NAMALWA (cell line): ENCODE measurements around the gene PRRC2B.

ENCODE experiments used
- DNase-seq: peaks from one replicate; pipeline ENCODE4 v3.0.0-alpha.2; 2015; ENCODE audit warnings: low spot score

Gene PRRC2B

DNA sequence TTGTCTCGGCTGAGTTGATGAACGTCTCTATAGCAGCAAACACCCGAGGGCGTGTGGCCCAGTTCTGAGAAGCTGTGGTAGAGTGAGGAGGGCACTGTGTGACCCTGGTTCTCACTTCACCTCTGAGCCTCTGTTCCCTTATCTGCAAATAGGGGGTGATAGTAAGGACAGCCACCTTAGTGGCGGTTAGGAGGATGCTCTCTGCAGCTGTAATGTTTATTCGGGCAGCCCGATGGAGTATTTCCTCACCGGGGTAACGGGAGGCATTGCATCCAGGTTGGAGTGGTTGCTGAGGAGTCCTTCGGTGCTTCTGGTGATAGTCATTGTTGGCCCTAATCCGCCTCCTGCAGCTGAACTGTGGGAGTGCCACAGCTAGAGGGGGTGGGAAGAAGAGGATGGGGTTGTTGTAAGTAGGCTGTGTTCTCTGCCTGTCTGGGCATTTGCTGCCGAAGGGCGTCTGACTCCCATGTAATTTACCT lies 13.9 kb downstream of the PRRC2B start:
- no peak for DNase-seq

DNA sequence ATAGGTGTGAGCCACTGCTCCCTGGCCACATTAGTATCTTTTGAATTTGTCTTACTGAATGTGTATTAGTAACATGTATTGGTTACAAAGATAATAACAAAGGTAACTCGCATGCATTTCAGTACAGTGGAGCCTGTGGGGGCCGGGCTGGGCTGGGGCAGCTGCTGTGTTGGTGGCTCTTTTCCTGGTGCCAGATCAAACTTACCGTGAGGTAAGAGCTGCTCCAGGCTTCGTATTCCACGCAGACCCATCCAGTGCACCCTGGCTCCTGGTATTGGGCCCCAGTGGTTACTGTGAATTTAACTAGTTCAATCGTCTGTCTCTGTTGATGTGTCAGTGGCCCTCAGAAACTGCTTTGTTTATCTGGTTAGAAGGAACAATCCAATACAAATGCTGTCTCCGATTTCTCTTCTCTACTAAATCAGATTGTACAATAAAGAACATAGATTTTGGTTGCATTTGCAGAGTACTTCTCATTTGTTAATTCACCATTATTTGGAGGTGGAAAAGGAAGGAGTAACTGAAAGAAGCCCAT lies 15.6 kb downstream of the PRRC2B start:
- DNase-seq: no peak

DNA sequence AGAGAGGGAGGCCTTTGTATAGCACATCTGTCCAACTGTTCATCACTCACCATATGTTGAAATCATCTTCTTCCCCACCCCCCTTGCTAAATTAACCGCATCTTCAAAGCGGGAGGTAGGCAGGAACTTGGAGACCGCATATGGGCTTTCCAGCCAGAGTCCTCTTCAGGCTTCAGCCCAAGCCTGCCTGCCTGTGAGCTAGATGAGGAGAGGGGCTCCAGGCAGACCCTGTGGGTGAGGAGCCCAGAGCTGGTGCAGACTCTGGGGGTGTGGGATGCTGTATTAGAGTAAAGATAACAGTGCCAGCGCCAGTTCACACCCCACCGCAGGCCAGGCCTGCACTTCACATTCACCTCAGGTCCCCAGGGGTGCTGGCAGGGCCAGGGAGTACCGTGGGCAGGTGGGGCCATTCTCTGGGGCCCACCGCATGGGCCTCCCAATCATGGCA lies 16.2 kb downstream of the PRRC2B start:
- no peak for DNase-seq

DNA sequence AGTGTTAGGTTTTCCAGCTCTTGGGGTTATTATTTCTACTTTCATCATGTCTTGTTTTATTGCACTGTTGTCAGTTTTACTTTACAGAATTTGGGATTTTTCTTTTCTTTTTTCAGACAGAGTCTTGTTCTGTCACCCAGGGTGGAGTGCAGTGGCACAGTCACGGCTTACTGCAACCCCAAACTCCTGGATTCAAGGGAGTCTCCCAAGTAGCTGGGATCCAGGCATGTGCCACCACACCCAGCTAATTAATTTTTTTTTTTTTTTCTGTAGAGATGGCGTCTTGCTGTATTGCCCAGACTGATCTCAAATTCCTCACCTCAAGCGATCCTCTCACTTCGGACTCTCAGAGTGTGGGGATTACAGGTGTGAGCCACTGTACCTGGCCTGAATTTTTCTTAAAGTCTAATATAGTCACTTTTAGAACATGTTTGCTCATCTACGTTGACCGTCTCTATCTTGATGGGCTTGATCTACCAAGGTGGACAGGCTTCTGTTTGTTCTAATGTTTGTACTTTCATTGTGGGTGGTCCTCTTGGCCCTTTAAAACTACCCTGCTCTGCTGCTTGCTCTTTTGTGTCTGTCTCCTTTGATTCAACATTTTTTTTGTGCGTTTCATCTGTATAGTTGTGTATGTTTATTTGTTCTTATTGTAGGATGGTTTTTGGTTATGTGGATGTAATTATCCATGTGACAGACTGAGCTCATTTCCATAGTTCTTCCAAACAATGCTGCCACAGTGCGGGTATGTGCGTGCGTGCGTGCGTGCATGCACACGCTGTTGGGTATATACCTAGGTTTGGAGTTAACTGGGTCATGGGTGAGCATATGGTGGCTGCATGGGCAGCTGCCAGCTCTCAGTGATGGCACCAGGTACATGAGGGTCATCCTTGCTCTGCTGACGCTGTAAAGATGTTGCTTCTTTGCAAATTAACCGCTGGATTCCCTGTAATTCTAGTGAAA lies 18.1 kb downstream of the PRRC2B start:
- DNase-seq: no peak

DNA sequence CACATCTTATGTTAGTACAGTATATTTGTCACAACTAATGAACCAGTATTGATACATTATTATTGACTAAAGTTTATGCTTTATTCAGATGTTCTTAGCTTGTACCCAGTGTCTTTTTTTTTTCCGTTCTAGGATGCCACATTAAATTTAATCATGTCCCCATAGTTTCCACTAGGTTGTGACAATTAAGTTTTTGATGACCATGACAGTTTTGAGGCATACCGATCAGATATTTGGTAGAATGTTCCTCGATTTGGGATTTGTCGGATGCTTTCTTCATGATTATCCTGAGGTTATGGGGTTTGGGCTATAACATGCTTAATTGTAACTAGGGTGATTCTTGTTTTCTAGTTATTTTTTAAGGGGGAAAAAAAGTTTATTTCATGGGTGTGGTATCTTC lies 22.6 kb downstream of the PRRC2B start:
- DNase-seq: no peak

DNA sequence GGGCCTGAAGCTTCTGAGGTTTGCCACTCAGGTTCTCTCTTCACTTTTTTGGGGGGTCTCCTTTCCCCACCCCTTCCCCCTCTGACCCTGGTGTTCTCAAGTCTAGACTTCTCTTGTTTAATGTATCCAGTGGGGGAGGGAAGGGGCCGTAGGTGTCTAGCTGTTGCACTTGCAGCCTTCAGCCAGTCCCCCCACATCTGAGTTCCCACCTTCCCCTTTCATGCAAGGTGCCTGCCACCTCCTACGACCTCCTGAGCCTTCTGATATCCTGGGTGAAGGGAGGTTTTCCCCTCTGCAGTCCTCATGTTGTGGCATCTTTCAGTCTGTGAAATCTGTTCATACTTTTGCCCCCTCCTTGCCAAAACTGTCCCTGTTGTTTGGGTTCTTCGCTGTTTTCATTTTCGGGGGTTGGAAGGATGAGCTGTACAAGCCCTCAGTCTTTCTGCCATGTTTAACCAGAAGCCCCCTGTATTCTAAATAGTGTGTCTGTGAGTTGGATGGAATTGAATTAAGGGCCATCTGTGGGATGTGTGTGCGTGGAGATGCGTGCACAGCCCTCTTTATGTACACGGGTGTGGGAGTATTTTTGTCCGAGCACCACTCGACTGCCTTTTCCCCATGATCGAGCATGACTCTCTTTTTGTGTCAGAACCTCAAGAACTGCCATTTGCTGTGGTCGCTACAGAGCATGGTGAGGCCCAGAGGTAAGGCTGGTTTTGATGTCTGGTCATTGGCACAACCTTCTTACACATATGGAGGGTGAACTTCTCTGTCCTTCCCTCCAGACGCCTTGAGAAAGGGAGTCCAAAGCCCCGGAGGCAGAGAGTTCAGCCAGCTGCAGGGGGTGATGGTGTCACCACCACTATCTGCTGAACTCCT lies 23.6 kb downstream of the PRRC2B start:
- no peak for DNase-seq

DNA sequence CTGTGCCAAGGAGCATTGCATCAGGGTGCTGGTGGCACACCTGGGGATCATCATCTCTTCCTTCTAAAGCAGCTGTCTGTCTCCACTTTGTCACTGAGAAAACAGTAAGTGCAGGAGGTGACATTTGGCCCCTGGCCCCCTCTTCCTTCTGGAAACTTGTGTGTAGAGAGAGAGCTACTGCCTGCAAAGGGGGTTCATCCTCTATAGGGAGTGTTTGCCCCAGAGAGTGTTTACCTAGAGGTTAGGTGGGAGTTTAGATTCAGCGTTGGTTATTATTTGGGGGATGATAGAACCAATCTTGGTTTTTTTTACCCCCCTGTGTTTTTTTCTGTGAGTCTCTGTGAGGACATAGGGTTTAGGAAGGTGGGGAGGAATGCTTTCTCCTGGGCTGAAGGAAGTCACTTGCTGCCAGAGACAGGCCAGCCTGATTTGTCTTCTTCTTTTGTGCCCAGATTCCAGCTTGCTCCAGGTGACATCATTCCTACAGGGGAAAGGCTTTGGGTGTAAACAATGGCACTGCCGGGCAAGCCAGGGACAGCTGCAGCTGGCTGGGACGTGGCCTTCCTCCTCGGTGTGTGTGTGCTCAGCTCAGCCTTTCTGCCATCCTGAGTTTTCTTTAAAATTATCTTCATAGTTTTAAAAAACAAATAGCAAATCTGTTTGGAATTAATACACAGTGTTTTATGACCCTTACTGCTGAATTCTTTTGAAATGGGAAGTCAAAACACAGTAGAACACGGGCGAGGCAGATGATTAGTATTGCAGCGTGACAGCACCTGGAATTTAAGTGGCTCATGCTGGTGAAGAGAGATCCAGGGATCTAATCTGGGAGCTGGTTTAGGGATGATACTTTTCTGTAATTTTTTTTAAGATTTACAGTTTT lies 24.5 kb downstream of the PRRC2B start:
- DNase-seq: peak; percentile 39

DNA sequence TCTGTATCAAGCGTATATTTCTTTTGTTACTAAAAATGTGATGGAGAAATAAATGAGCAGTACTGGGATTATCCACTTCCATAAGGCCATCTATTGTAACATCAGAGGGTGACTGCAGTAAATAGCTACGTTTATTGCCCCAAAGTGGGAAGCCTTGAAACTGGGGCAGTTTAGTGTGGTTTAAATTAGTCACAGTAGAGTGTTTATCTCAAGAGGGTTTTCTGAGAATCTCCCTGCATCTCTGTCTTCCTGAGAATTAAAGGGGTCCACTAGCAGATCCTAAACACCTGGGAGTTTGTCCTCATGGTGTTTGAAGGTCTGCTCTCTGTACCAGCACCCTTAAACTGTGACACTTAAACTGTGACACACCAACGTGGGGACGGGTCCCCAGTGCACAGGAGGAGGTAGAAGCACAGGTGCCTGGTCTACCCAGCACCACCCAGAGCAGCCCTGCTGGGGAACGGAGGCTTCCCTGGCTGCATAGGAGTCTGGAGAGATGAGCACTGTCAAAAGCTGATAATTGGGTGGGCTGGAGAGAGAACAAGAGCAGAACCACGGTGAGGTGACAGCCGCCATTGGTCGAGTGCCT lies 25.2 kb downstream of the PRRC2B start:
- DNase-seq: no peak

DNA sequence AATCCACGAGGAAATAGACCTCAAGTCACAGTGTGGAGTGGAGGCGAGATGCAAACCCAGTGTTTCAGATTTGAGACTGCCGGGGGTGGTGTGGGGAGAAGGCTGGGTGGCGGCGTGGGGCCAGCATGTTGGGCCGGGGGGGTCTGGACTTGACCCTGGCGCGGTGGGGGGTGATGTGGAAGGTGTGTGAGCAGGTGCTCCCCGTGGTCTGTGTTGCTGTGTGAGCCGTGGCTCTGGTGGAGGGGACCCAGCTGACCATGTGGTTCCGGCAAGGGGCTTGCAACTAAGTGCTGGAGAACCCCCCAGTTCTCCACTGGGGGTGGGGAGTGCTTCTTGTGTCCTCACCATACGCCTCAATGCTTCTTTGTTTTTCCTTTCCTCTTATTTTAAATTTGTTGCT lies 25.8 kb downstream of the PRRC2B start:
- no peak for DNase-seq

DNA sequence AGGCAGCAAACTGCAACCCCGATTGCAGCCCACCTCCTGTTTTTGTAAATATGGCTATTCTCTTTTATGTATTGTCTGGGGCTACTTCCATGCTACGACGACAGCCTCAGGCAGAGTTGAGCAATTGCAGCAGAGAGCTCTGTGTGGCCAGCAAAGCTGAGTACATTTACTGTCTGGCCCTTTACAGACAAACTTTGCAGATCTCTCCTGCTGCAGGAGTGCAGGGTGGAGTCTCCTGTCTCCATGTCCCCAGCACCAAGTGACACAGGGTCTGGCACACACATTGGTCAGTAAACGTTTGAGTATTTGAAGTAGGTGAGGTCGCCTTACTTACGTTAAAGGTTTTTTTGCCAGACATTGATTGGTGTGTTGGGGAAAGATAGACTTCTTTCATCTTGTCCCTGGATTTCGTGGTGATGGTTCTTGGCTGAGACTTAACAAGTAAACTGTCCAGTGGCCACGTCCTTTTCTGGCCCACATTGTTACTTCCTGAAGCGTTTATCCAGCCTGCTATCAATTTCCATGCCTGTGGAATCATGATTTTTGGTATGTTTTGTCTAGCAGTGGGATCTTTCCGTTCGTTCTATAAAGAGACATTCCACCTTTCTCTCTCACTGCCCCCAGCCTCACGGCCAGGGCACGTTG lies 27.2 kb downstream of the PRRC2B start:
- DNase-seq: no peak

DNA sequence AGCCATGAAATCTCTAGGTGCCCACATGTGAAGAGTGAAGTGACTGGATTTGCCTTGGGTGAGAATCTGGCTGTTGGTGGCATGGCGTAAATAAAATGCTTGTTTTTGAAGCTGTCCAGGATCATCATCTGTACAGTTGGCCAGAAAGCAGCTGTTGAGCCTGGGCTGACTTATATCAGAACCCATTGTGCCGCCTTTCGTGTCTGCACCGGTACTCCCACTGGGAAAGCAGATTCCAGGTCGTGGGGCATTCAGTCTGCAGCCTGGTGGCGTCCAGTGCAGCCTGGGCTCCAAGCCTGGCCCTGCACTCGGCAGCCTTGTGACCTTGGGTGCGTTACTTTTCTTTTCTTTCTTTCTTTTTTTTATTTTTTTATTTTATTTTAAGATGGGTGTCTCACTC lies 27.8 kb downstream of the PRRC2B start:
- no peak for DNase-seq

DNA sequence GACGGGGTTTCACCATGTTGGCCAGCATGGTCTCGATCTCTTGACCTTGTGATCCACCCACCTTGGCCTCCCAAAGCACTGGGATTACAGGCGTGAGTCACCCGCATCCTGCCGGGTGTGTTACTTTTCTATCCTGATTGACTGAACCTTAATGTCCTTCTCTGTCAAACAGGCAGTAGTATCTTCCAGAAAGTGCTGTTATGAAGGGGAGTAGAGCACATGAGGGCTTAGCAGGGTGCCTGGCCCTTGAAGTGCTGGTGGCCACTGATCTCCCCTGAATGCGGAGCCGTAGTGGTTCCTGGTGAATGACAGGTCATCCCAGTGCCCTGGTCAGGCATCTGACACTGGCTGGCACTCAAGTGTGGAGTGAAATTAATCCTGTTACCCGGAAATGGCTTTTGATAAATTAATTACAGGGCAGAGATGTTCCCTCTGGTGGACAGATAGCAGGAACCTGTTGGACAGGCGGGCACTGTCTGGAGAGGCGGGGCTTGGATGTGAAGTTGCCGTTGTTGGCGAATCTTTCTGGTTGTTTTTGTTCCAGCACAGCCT lies 28.4 kb downstream of the PRRC2B start:
- DNase-seq: no peak

DNA sequence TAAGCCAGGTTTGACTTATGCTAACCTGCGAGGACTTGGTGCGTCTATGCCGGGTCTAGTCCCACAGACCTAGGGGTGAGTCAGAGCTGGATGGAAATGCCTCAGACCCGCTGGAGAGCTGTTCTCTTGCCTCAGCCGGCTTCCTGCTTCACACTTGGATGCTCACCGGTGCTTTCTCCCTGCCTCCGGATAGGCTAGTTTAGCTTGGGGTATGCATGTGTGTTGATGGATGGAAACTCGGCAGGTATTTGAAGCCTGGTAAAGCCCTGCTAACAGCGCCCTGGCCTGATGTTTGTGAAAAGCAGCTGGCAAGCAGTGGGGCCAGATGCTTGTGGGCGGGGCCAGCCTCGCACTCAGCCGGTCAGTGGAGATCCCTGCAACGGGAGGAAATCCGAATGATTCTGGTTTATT lies 29.3 kb downstream of the PRRC2B start:
- no peak for DNase-seq

DNA sequence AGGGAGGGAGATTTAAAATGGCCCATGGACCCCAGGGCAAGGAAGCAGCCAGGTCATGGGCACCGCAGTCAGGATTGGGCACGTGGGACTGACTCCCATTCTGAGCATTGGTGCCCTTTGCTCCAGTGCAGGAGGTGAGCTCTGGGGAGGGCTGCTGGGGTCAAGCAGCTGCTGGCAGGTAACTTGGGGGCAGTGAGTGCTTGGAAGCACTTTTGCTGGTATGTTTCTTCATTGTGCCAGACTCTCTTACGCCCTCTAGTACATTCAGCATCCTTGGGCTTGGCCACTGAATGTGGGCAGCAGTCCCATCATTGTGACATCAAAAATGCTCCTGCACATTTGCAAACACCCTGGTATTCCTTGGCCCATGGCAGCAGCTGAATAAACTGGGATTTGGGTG lies 32.7 kb downstream of the PRRC2B start:
- no peak for DNase-seq

DNA sequence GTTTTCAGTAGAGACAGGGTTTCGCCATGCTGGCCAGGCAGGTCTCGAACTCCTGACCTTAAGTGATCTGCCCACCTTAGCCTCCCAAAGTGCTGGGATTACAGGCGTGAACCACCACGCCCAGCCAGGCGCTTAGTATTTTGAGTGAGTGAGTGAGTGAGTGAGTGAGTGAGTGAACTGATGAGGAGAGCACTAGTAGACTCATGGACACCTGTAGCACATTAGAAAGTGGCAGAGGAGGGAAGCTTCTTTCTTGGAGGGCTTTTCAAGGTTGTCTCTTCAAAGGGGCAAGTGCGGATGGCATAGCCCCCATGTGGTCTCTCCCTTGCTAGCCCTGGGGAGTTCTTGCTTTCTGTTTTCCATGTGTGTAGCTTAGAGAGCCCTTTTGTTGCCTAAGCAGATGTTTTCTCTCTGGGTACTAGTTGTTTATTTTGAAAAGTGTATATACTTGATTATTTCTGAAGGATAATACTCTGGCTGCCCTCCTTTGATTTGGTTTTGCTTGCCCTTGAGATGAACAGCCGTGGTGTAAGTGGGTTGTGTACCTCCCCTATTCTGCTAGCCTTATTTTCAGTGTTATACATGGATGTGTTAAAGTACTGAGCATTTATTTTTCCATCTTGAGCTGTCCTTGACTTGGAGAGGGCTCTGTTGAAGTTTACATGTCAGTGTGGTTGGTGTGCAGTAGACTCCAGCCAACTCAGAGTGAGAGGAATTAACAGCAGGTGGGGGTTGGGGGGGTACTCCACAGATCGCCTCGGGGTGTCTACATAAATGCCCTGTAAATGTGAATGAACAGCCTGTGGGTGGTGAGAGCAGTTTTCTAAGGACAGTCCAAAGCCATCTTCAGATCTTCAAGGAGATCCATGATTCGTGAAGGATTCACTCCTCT lies 35.5 kb downstream of the PRRC2B start:
- no peak for DNase-seq

DNA sequence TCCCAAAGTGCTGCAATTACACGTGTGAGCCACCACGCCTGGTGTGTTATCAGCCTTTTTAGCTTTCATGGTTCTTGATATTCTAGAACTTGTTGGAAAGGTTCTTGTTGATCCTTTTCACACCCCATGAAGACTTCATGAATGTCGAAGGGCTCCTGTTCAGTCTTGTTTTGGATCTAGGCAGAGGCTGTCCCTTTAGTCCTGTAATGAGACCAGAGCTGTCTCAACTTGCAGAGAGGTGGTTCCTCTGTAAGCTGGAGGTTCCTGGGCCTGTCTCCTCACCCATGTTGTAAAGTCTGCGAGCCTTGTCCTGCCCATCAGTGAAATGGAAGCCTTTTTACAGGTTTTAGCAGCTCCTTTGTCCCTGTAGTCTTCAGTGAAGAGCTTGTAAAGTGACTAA lies 38.2 kb downstream of the PRRC2B start:
- no peak for DNase-seq

DNA sequence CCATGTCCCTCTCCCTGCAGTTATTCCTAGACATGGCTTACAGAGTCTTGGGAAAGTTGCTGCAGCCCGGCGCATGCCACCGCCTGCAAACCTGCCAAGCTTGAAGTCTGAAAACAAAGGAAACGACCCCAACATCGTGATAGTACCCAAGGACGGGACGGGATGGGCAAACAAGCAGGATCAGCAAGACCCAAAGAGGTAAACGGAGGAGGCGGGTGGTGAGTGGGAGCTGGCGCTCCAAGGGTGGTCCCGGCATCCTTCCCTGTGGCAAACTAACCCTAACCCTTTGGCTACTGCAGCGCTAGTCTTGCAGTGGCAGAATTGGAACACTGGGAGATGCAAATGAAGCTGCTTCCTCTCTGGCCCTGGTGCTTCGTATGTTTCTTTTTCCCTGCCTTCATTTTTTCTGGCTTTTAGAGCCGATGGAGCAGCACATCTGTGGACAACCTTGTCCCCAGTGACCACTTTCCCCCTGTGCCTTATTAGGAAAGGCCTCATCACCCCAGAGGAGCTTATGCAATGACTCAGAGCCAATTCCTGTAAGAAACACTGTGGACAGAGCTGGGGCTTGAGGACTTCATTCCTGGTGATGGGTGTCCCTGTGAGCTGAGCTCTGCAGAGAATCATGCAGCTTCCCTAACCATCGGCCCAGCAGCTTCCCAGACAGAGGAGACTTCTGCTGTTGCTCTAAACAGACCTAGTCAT lies 38.9 kb downstream of the PRRC2B start:
- DNase-seq: no peak

DNA sequence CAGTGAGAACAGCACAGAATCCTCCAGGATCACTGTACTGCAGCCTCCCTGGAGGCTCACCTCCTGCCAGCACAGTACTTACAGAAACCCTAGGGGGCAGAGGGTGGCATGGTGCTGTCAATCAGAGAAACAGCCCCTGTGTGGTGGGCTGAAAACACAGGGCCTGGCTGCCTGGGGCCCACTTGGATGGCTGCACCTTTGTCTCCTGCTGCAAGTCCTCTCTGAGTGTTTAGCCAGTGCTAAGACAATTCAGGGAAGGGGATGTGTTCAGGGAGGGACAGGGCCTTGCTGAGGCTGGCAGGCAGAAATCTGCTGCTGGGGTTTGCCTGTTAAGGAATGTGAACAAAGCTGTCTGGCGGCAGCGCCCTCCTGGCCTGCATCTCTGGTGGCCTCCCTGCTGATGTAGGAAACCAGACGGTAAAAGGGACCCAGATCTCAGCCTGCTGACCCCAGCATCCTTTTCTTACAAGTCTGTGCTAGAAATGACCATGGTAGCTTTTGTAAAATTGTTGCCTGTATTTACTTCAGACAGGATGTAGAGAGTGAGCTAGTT lies 39.5 kb downstream of the PRRC2B start:
- DNase-seq: no peak
